ENCODE measurements around the gene ADD1. TPM values are rescaled to one million over a fixed set of nuclear protein-coding genes. Genes with fewer than 3 reads are reported as not detected.

Gene ADD1
- total and polyA plus RNA-seq, 2 of the 13 experiments (the other 11 are each of a cell fraction or from before 2014, with no cell fraction given) = 73.9 to 122 TPM

GRCh38 chr4:2933566-2934076, 90.0 kb downstream of the ADD1 start:
- DNase-seq (ENCODE audit: low spot score) (no peak), ATAC-seq (no peak), FAIRE-seq (no peak)
- Histone ChIP-seq H3K4me1 (ENCODE audit: insufficient read depth, low read length) (peaks cover 49% of the 10 kb centered on the region), H2AFZ (ENCODE audit: low read length) (no peak overlapping the region), H3K27ac (ENCODE audit: extremely low read length, insufficient read depth, low read length) (no peak overlapping the region), H3K27me3 (ENCODE audit: control insufficient read depth in 1 of 2, insufficient read depth in 2 of 2, low read length in 2 of 2) (no peaks in the 10 kb centered on the region; a peak in 1 of 5 replicates), H3K9ac (ENCODE audit: insufficient read depth, low read depth, low read length) (peak overlapping the region; percentile 60), H4K20me1 (ENCODE audit: insufficient read depth, low read length) (peaks cover 17% of the 10 kb centered on the region; the same call in 1 of the 2 replicates), H3K79me2 (ENCODE audit: insufficient read depth, low read length) (peaks cover 10% of the 10 kb centered on the region), H3K9me3 (ENCODE audit: low read length) (no peaks in the 10 kb centered on the region), H3K4me2 (ENCODE audit: low read depth, low read length) (peak overlapping the region; percentile 66), H3K36me3 (replicated peaks in 1 of 2; ENCODE audit: control insufficient read depth in 1 of 2, insufficient read depth in 2 of 2, low read length in 2 of 2) (peaks cover 10 to 19% of the 10 kb centered on the region in 2 experiments; a peak in 4 of 5 replicates), H3K4me3 (replicated peaks in 1 of 3; ENCODE audit: insufficient read depth in 1 of 3, low read depth in 2 of 3, low read length in 3 of 3) (peak overlapping the region in 2 of 3 experiments; percentile 69 to 98; a peak in 4 of 6 replicates)
- WGBS (ENCODE audit: low lambda C conversion rate) = 96% methylated on average over 8 of the region's 31 CpGs
- CTCF ChIA-PET (ENCODE audit: low intra/inter-chr PET ratio, low total read pairs) = interaction anchor here (1.6 kb wide), 1 partner anchor 22 kb away, joined by 5 read pairs; no protein-coding TSS in a partner anchor
- intact Hi-C loops (cut with micrococcal nuclease; ENCODE audit: unreplicated experiment) (loop anchor here (10.0 kb wide), 1 partner anchor 69 kb away; no protein-coding TSS in a partner anchor), in situ Hi-C loops (cut with HindIII; ENCODE audit: extremely low pct_ligation_motif_present, low pct_unique_long_range_greater_than_20kb) (no loop called here)
- POLR2A ChIA-PET = no interaction called here
- BruUV-seq (replicated peaks) = no TSS peak
- TF ChIP-seq GATA4 (IDR thresholded peaks at IDR 0.05; ENCODE audit: borderline replicate concordance, low read depth) = no peak
- TF ChIP-seq AGO2 (optimal IDR thresholded peaks at IDR 0.05; ENCODE audit: low read depth, low read length) = peak; percentile 72
- TF ChIP-seq HNRNPL (IDR thresholded peaks at IDR 0.05; ENCODE audit: low read depth, low read length) = 0 out of 2 replicates have a peak, but pooled peaks have one; percentile 7
- no peak for TF ChIP-seq ZSCAN9 (CRISPR knock-in tag; IDR thresholded peaks at IDR 0.05; ENCODE audit: borderline replicate concordance)
- peak; percentile 78; the same call in 1 of the 2 replicates for TF ChIP-seq KDM2A (CRISPR knock-in tag; IDR thresholded peaks at IDR 0.05; ENCODE audit: borderline replicate concordance, low read depth)
- TF ChIP-seq ZBTB33 (CRISPR knock-in tag; IDR thresholded peaks at IDR 0.05) = peak; percentile 46; the same call in 1 of the 2 replicates
- no peak for TF ChIP-seq CENPX (CRISPR knock-in tag; IDR thresholded peaks at IDR 0.05)
- no peak for TF ChIP-seq MYNN (CRISPR knock-in tag; IDR thresholded peaks at IDR 0.05; ENCODE audit: low read depth)
- TF ChIP-seq, protein P1, sequence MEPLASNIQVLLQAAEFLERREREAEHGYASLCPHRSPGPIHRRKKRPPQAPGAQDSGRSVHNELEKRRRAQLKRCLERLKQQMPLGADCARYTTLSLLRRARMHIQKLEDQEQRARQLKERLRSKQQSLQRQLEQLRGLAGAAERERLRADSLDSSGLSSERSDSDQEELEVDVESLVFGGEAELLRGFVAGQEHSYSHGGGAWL (CRISPR knock-in tag; IDR thresholded peaks at IDR 0.05) = peak; percentile 65; the same call in 1 of the 2 replicates
- TF ChIP-seq ZNF121 (CRISPR knock-in tag; IDR thresholded peaks at IDR 0.05) = no peak
- no peak for TF ChIP-seq GATAD2A (CRISPR knock-in tag; IDR thresholded peaks at IDR 0.05)
- TF ChIP-seq SAP130 (CRISPR knock-in tag; IDR thresholded peaks at IDR 0.05; ENCODE audit: low read depth) = no peak
- TF ChIP-seq ZNF503 (CRISPR knock-in tag; IDR thresholded peaks at IDR 0.05) = no peak
- 0 out of 2 replicates have a peak, but pooled peaks have one; percentile 29 for TF ChIP-seq ZNF274 (CRISPR knock-in tag; IDR thresholded peaks at IDR 0.05)
- 0 out of 2 replicates have a peak, but pooled peaks have one; percentile 40 for TF ChIP-seq ZGPAT (CRISPR knock-in tag; IDR thresholded peaks at IDR 0.05)
- TF ChIP-seq, protein P2, sequence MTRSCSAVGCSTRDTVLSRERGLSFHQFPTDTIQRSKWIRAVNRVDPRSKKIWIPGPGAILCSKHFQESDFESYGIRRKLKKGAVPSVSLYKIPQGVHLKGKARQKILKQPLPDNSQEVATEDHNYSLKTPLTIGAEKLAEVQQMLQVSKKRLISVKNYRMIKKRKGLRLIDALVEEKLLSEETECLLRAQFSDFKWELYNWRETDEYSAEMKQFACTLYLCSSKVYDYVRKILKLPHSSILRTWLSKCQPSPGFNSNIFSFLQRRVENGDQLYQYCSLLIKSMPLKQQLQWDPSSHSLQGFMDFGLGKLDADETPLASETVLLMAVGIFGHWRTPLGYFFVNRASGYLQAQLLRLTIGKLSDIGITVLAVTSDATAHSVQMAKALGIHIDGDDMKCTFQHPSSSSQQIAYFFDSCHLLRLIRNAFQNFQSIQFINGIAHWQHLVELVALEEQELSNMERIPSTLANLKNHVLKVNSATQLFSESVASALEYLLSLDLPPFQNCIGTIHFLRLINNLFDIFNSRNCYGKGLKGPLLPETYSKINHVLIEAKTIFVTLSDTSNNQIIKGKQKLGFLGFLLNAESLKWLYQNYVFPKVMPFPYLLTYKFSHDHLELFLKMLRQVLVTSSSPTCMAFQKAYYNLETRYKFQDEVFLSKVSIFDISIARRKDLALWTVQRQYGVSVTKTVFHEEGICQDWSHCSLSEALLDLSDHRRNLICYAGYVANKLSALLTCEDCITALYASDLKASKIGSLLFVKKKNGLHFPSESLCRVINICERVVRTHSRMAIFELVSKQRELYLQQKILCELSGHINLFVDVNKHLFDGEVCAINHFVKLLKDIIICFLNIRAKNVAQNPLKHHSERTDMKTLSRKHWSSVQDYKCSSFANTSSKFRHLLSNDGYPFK (CRISPR knock-in tag; IDR thresholded peaks at IDR 0.05; ENCODE audit: borderline replicate concordance) = 0 out of 2 replicates have a peak, but pooled peaks have one; percentile 15
